Endothelial cell of umbilical vein (primary cell): ENCODE measurements around the gene ROBO2. TPM values are rescaled to one million over a fixed set of nuclear protein-coding genes. Genes with fewer than 3 reads are reported as not detected.

Experiments used
- BruUV-seq: library from RNA; stranded (reverse); fragments of 400-500 nt; replicated peaks from 2 replicates; lab custom pipeline; 2021; lab: Mats Ljungman, UMichigan
- CTCF ChIA-PET: fragments of 300-600, 350-600 bp; sonication (Branson Sonifier 250); formaldehyde crosslinking; loops from one replicate; lab custom pipeline; 2021; ENCODE audit warnings: antibody characterized with exemption, inconsistent platforms; lab: Charles Lee
- POLR2A ChIA-PET: fragments of 300-600, 350-600 bp; sonication (Branson Sonifier 250); formaldehyde crosslinking; loops from one replicate; lab custom pipeline; 2021; ENCODE audit warnings: antibody characterized with exemption, inconsistent platforms; lab: Charles Lee
- DNase-seq: peaks from one replicate; pipeline ENCODE4 v3.0.0-alpha.2; 2011; ENCODE audit warnings: low read depth, low spot score
- FAIRE-seq: peaks from 2 replicates; lab custom pipeline; 2011; peaks lifted over from hg19 to GRCh38; lab: Jason Lieb, UNC
- H2AFZ ChIP-seq: 2 replicates; pipeline ENCODE4 v1.6.0; 2012; ENCODE audit warnings: low read depth, low read length, control low read depth, inconsistent platforms
- H3K27ac ChIP-seq: 2 replicates; pipeline ENCODE4 v1.5.1; 2011; ENCODE audit warnings: low read depth, mild to moderate bottlenecking, control low read depth, low read length, moderate library complexity; ENCODE audit not compliant: insufficient read depth
- H3K27me3 ChIP-seq, 2 experiments: 2 replicates each; pipeline versions ENCODE4 v1.6.0 to v1.6.1; 2011; ENCODE audit warnings: low read length in 2 of 2, mixed read lengths in 1 of 2; ENCODE audit not compliant: control insufficient read depth in 2 of 2, insufficient read depth in 2 of 2
- H3K36me3 ChIP-seq, 2 experiments: 2 replicates in 1 of 2; 3 replicates in 1 of 2; pipeline ENCODE4 v1.5.1; 2011; ENCODE audit warnings: low read length in 2 of 2, mild to moderate bottlenecking in 1 of 2, moderate library complexity in 1 of 2; ENCODE audit not compliant: control insufficient read depth in 2 of 2, insufficient read depth in 2 of 2; ENCODE audit errors: extremely low read depth in 1 of 2
- H3K4me1 ChIP-seq: 3 replicates; pipeline ENCODE4 v1.5.1; 2011; ENCODE audit warnings: mild to moderate bottlenecking, low read length; ENCODE audit not compliant: control insufficient read depth, insufficient read depth; ENCODE audit errors: extremely low read depth
- H3K4me2 ChIP-seq: 2 replicates; pipeline ENCODE4 v1.6.1; 2011; ENCODE audit warnings: low read length, control low read depth, mixed read lengths; ENCODE audit not compliant: insufficient read depth
- H3K4me3 ChIP-seq, 3 experiments: fragments of 200-600 bp in 1 of 3; sonication (generic), shearing (Covaris generic) in 1 of 3; replicated peaks in 1 of 3; 2 replicates each; pipeline ENCODE4 v1.5.1; 2011 to 2016; ENCODE audit warnings: control low read depth in 3 of 3, low read length in 3 of 3, mild to moderate bottlenecking in 2 of 3, inconsistent platforms in 1 of 3, low read depth in 1 of 3, moderate library complexity in 1 of 3; ENCODE audit not compliant: insufficient read depth in 1 of 3
- H3K79me2 ChIP-seq: 2 replicates; pipeline ENCODE4 v1.6.0; 2012; ENCODE audit warnings: low read length, inconsistent platforms; ENCODE audit not compliant: control insufficient read depth, insufficient read depth
- H3K9ac ChIP-seq: replicated peaks from 2 replicates; pipeline ENCODE3; 2011; ENCODE audit warnings: low read length, control low read depth; ENCODE audit not compliant: insufficient read depth; ENCODE audit errors: extremely low read depth
- H3K9me1 ChIP-seq: replicated peaks from 3 replicates; pipeline ENCODE4 v1.6.0; 2011; ENCODE audit warnings: mild to moderate bottlenecking, low read length; ENCODE audit not compliant: control insufficient read depth, insufficient read depth; ENCODE audit errors: extremely low read depth
- H3K9me3 ChIP-seq: replicated peaks from 2 replicates; pipeline ENCODE4 v1.5.1; 2012; ENCODE audit warnings: low read length, inconsistent platforms; ENCODE audit not compliant: control insufficient read depth, insufficient read depth
- H4K20me1 ChIP-seq: replicated peaks from 2 replicates; pipeline ENCODE3; 2011; ENCODE audit warnings: mild to moderate bottlenecking, low read length; ENCODE audit not compliant: control insufficient read depth, insufficient read depth; ENCODE audit errors: extremely low read depth
- EZH2 ChIP-seq: IDR thresholded peaks from 2 replicates; pipeline ENCODE4 v1.6.1; 2012; ENCODE audit warnings: borderline replicate concordance, low read depth, mild to moderate bottlenecking, moderate library complexity, low read length, inconsistent platforms; ENCODE audit not compliant: severe bottlenecking
- FOS ChIP-seq: IDR thresholded peaks from 2 replicates; pipeline ENCODE4 v1.6.1; 2011; ENCODE audit warnings: mild to moderate bottlenecking, low read length, moderate library complexity, borderline replicate concordance; ENCODE audit not compliant: insufficient read depth
- GATA2 ChIP-seq: IDR thresholded peaks from 2 replicates; pipeline ENCODE4 v1.7.0; 2011; ENCODE audit warnings: low read depth, mild to moderate bottlenecking, moderate library complexity, mixed read lengths, low read length; ENCODE audit not compliant: insufficient read length, insufficient read depth
- JUN ChIP-seq: IDR thresholded peaks from 2 replicates; pipeline ENCODE4 v1.6.1; 2011; ENCODE audit warnings: borderline replicate concordance, low read depth; ENCODE audit not compliant: insufficient read length, insufficient read depth
- MYC ChIP-seq: IDR thresholded peaks from one replicate; pipeline ENCODE4 v1.6.1; 2011; ENCODE audit warnings: mild to moderate bottlenecking, low read depth, low read length
- POLR2A ChIP-seq: IDR thresholded peaks from 2 replicates; pipeline ENCODE4 v1.6.1; 2012; ENCODE audit warnings: low read depth, mild to moderate bottlenecking, control low read depth, low read length
- POLR2AphosphoS5 ChIP-seq: IDR thresholded peaks from 2 replicates; pipeline ENCODE4 v1.6.1; 2012; ENCODE audit warnings: low read depth, mild to moderate bottlenecking, control low read depth, low read length, moderate library complexity; ENCODE audit not compliant: insufficient read depth
- dilution Hi-C: fragments of 300-500 bp; cut with MboI; formaldehyde crosslinking; loops from one replicate; pipeline ENCODE4 v1.15.0; 2019; ENCODE audit warnings: low sequenced_read_pairs; ENCODE audit not compliant: extremely low pct_ligation_motif_present
- intact Hi-C: fragments of 100-400 bp; cut with micrococcal nuclease; formaldehyde crosslinking; loops from one replicate; pipeline ENCODE4 v1.10.0; 2022
- polyA plus RNA-seq, 4 experiments: library from polyadenylated mRNA; depleted of rRNA in 3 of 4; stranded (reverse) in 3 of 4; unstranded in 1 of 4; fragments of >200 nt; gene quantifications; 2 replicates each; pipeline versions ENCODE4 v1.2.1 to v1.2.3, GENCODE V29; 2011 to 2012; ENCODE audit warnings: missing spikeins in 1 of 4
- total RNA-seq: library from RNA; stranded (reverse); gene quantifications from 2 replicates; pipeline ENCODE4 v1.2.3, GENCODE V29; 2021
- TF ChIP-seq, protein P1 (sequence below): IDR thresholded peaks from 2 replicates; pipeline ENCODE4 v1.6.1; 2011; ENCODE audit not compliant: insufficient read depth, insufficient read length
- TF ChIP-seq, protein P2 (sequence below), 2 donors: IDR thresholded peaks; 1 replicate in 1 of 2; 2 replicates in 1 of 2; pipeline ENCODE4 v1.5.1; 2011; ENCODE audit warnings: low read length in 2 of 2, mild to moderate bottlenecking in 2 of 2, moderate library complexity in 2 of 2, control low read depth in 1 of 2, inconsistent platforms in 1 of 2, low read depth in 1 of 2; ENCODE audit not compliant: insufficient read depth in 1 of 2; ENCODE audit errors: extremely low read depth in 1 of 2

Gene ROBO2
- total and polyA plus RNA-seq, 2 donors (not counting 3 experiments of a cell fraction or from before 2014, with no cell fraction given) = not detected

DNA sequence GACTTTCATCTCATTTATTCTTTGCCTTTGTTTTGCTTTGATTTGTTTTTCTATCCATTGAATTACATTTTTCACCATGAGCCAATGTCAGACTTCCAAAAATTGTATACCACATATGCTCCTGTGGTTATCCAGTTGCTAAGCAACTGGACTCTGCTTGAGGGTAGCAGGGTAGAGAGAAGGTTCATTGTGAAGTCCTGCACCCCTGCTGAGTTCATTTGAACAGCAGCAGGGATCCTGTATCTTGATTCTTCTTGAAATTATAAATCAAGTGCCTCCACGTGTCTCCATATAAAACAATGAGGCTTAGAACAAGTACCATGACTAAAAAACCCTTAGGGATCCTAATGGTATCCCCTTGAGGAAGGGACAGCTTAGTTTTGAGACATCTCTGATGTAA lies 449.3 kb downstream of the ROBO2 start:
- no peak overlapping the region for H3K4me3 ChIP-seq
- DNase-seq (no peak), FAIRE-seq (no peak)
- H3K79me2 ChIP-seq = no peaks in the 10 kb centered on the region
- no peak overlapping the region for H3K9ac ChIP-seq
- no TSS peak for BruUV-seq
- no peaks in the 10 kb centered on the region for H3K9me1 ChIP-seq
- TF ChIP-seq JUN (no peak), FOS (no peak), POLR2AphosphoS5 (no peak), EZH2 (no peak), GATA2 (no peak), POLR2A (no peak), MYC (no peak)
- TF ChIP-seq, protein P1, sequence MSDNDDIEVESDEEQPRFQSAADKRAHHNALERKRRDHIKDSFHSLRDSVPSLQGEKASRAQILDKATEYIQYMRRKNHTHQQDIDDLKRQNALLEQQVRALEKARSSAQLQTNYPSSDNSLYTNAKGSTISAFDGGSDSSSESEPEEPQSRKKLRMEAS = no peak
- TF ChIP-seq, protein P2, sequence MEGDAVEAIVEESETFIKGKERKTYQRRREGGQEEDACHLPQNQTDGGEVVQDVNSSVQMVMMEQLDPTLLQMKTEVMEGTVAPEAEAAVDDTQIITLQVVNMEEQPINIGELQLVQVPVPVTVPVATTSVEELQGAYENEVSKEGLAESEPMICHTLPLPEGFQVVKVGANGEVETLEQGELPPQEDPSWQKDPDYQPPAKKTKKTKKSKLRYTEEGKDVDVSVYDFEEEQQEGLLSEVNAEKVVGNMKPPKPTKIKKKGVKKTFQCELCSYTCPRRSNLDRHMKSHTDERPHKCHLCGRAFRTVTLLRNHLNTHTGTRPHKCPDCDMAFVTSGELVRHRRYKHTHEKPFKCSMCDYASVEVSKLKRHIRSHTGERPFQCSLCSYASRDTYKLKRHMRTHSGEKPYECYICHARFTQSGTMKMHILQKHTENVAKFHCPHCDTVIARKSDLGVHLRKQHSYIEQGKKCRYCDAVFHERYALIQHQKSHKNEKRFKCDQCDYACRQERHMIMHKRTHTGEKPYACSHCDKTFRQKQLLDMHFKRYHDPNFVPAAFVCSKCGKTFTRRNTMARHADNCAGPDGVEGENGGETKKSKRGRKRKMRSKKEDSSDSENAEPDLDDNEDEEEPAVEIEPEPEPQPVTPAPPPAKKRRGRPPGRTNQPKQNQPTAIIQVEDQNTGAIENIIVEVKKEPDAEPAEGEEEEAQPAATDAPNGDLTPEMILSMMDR (IDR thresholded peaks at IDR 0.05; ENCODE audit: extremely low read depth in 1 of 2, insufficient read depth in 1 of 2, low read depth in 1 of 2, low read length in 2 of 2) = no peak
- H2AFZ ChIP-seq = no peak overlapping the region
- no peaks in the 10 kb centered on the region for H3K9me3 ChIP-seq
- H3K27ac ChIP-seq = no peak overlapping the region
- intact Hi-C loops (no loop called here), dilution Hi-C loops (no loop called here)
- POLR2A ChIA-PET = no interaction called here
- no peaks in the 10 kb centered on the region for H4K20me1 ChIP-seq
- no peaks in the 10 kb centered on the region for H3K27me3 ChIP-seq
- H3K36me3 ChIP-seq = no peaks in the 10 kb centered on the region
- no peaks in the 10 kb centered on the region for H3K4me1 ChIP-seq
- CTCF ChIA-PET = no interaction called here
- no peak overlapping the region for H3K4me2 ChIP-seq
